HFF-Myc (cell line): Measurements from ENCODE around the gene OTUD1.

Experiments
- DNase-seq: peaks from one replicate; pipeline ENCODE4 v3.0.0-alpha.2; 2011; ENCODE audit warnings: low read depth; ENCODE audit errors: extremely low read depth
- H3K4me3 ChIP-seq: replicated peaks from 2 replicates; pipeline ENCODE4 v1.5.1; 2011; ENCODE audit warnings: low read depth, mild to moderate bottlenecking, control low read depth, low read length
- CTCF ChIP-seq: IDR thresholded peaks from 2 replicates; pipeline ENCODE4 v1.5.1; 2012; ENCODE audit warnings: mild to moderate bottlenecking, low read depth, low read length, control low read depth; ENCODE audit errors: missing control alignments

OTUD1 gene

GRCh38 chr10:23459308-23459939, 20.5 kb downstream of the OTUD1 start:
- no peak for TF ChIP-seq CTCF
- no peak for DNase-seq
- H3K4me3 ChIP-seq, result no peak overlapping the region

- no peak overlapping the region for H3K4me3 ChIP-seq
- no peak for DNase-seq
- no peak for TF ChIP-seq CTCF
Measured at GRCh38 chr10:23461557-23461956, 22.7 kb downstream of the OTUD1 start.

GRCh38 chr10:23467012-23467411, 28.1 kb downstream of the OTUD1 start:
- no peak for TF ChIP-seq CTCF
- no peak overlapping the region for H3K4me3 ChIP-seq
- DNase-seq, result no peak

- TF ChIP-seq CTCF, result no peak
- DNase-seq, result no peak
- H3K4me3 ChIP-seq, result no peak overlapping the region
Measured at GRCh38 chr10:23467548-23467947, 28.7 kb downstream of the OTUD1 start.

- no peak for DNase-seq
- no peak overlapping the region for H3K4me3 ChIP-seq
- no peak for TF ChIP-seq CTCF
Measured at GRCh38 chr10:23469596-23470237, 30.8 kb downstream of the OTUD1 start.

- no peak overlapping the region for H3K4me3 ChIP-seq
- no peak for DNase-seq
- TF ChIP-seq CTCF, result no peak
Measured at GRCh38 chr10:23472181-23472580, 33.3 kb downstream of the OTUD1 start.

GRCh38 chr10:23474081-23474480, 35.2 kb downstream of the OTUD1 start:
- no peak for TF ChIP-seq CTCF
- no peak overlapping the region for H3K4me3 ChIP-seq
- no peak for DNase-seq
